ENCODE results near the gene INSR. TPM values are rescaled to one million over a fixed set of nuclear protein-coding genes. Genes with fewer than 3 reads are reported as not detected.

INSR gene
- total and polyA plus RNA-seq, 7 donors: 3.0 to 83.1 (median 67.1) TPM

DNA sequence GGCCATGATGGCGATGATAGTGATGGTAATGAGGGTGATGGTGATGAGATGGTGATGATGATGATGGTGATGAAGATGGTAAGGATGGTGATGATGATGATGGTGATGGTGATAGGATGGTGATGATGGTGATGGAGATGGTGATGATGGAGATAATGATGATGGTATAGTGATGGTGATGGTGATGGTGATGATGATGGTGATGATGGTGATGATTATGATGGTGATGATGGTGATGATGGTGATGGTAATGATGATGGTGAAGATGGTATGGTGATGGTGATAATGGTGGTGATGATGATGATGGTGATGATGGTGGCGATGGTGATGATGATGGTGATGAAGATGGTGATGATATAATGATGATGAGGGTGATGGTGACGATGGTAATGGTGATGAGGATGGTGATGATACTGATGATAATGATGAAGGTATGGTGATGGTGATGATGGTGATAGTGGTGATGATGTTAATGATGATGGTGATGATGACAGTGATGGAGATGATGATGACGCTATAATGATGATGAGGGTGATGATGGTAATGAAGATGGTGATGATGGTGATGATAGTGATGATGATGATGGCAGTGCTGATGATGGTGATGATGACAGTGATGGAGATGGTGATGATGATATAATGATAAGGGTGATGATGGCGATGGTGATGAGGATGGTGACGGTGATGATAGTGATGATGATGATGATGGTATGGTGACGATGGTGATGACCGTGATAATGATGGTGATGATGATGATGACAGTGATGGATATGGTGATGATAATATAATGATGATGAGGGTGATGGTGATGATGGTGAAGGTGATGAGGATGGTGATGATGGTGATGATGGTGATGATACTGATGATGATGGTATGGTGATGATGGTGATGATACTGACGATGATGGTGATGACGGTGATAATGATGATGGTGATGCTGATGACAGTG is 187.2 kb downstream of the INSR start:
- no peaks in the 10 kb centered on the region for H3K27me3 ChIP-seq
- 86% methylated on average over 10 of the region's 10 CpGs for WGBS, 2 donors
- no peak for DNase-seq
- H3K4me3 ChIP-seq: no peak overlapping the region
- no peaks in the 10 kb centered on the region for H3K36me3 ChIP-seq
- TF ChIP-seq POLR2AphosphoS5 (IDR thresholded peaks at IDR 0.05): no peak
- no peak for TF ChIP-seq POLR2A (IDR thresholded peaks at IDR 0.05)
- TF ChIP-seq, protein P1, sequence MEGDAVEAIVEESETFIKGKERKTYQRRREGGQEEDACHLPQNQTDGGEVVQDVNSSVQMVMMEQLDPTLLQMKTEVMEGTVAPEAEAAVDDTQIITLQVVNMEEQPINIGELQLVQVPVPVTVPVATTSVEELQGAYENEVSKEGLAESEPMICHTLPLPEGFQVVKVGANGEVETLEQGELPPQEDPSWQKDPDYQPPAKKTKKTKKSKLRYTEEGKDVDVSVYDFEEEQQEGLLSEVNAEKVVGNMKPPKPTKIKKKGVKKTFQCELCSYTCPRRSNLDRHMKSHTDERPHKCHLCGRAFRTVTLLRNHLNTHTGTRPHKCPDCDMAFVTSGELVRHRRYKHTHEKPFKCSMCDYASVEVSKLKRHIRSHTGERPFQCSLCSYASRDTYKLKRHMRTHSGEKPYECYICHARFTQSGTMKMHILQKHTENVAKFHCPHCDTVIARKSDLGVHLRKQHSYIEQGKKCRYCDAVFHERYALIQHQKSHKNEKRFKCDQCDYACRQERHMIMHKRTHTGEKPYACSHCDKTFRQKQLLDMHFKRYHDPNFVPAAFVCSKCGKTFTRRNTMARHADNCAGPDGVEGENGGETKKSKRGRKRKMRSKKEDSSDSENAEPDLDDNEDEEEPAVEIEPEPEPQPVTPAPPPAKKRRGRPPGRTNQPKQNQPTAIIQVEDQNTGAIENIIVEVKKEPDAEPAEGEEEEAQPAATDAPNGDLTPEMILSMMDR (IDR thresholded peaks at IDR 0.05): no peak
- TF ChIP-seq EP300 (IDR thresholded peaks at IDR 0.05): no peak
- H3K4me1 ChIP-seq: peaks cover 0 to 9% (median 5%) of the 10 kb centered on the region in 4 donors
- no peaks in the 10 kb centered on the region for H3K9me3 ChIP-seq
- no peak overlapping the region for H3K27ac ChIP-seq
- intact Hi-C loops (cut with DNase I): no loop called here

DNA sequence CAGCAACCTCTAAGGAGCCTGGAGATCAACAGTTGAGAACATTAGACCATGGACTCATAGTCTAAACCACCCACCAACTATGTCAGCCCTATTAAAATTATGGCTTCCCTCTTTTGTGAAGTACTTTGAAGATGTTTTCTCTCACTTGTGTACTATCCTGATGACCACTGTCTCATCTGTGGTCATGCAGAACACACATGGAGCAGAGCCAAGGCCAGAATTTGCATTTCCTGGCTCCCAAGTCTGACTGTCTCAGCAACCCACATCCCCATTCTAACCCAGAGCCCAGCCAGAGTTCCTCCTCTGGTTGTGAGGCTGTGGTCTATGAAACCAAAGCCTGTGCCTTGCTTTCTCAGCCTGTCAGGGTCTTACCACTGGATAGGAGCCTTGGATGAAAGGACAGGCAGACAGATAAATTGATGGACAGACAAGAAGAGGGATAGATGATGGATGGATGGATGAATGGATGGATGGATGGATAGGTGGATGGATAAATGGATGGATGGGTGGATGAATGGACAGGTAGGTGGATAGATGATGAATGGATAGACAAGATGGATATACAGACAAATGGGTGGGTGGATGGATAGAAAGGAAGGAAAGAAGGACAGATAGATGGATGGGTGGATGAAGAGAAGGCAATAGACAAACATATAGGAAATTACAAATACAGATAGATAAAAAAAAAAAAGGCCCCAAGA is 189.3 kb downstream of the INSR start:
- TF ChIP-seq EP300 (IDR thresholded peaks at IDR 0.05) (no peak), POLR2AphosphoS5 (IDR thresholded peaks at IDR 0.05) (no peak), POLR2A (IDR thresholded peaks at IDR 0.05) (no peak)
- TF ChIP-seq, protein P1 (IDR thresholded peaks at IDR 0.05): no peak
- DNase-seq: no peak
- intact Hi-C loops (cut with DNase I): loop anchor here (5.0 kb wide), 3 partner anchors 42 to 287 kb away; partner anchors contain the start of gene INSR
- H3K36me3 ChIP-seq: no peaks in the 10 kb centered on the region
- peaks cover 0 to 9% (median 8%) of the 10 kb centered on the region in 4 donors for H3K4me1 ChIP-seq
- no peak overlapping the region for H3K27ac ChIP-seq
- no peaks in the 10 kb centered on the region for H3K27me3 ChIP-seq
- H3K9me3 ChIP-seq: no peaks in the 10 kb centered on the region
- no peak overlapping the region for H3K4me3 ChIP-seq

DNA sequence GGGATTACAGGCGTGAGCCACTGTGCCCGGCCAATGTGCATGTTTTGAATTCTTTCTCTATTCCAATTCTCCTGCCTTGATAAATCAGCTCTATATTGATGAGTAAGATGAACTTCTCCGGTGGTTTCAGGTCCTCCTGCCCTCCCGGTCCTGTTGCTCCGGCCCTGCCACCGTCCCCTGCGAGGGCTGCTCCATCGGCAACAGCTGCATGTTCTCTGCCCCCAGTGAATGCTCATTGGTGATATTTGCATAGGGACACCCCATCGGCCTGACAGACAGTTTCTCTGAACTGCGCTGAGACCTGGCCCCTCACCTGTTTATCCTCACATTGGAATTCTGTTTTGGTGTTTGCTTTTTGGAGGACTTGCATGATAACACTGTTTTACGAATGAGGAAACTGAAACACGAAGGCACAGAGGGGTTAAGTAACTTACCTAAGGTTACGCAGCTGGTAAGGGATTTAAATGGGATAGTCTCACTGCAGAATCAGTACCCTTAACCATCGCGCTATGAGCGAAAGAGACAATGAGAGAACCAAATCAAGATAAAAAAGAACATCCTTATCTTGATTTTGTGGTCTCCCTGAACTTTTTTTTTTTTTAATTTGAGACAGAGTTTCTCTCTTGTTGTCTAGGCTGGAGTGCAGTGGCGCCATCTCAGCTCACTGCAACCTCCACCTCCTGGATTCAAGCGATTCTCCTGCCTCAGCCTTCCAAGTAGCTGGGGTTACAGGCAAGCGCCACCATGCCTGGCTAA is 192.5 kb downstream of the INSR start:
- H3K9me3 ChIP-seq: no peaks in the 10 kb centered on the region
- no peaks in the 10 kb centered on the region for H3K36me3 ChIP-seq
- peaks cover 0 to 14% (median 11%) of the 10 kb centered on the region in 4 donors for H3K4me1 ChIP-seq
- WGBS, 2 donors: 38 to 66% methylated on average over 19 of the region's 19 CpGs
- H3K27ac ChIP-seq: no peak overlapping the region
- TF ChIP-seq, protein P1 (IDR thresholded peaks at IDR 0.05): no peak
- TF ChIP-seq POLR2A (IDR thresholded peaks at IDR 0.05) (no peak), EP300 (IDR thresholded peaks at IDR 0.05) (no peak), POLR2AphosphoS5 (IDR thresholded peaks at IDR 0.05) (no peak)
- no peak overlapping the region for H3K4me3 ChIP-seq
- H3K27me3 ChIP-seq: no peaks in the 10 kb centered on the region
- intact Hi-C loops (cut with DNase I): loop anchor here (1.0 to 5.0 kb wide), 4 partner anchors 46 to 291 kb away; partner anchors contain the start of gene INSR
- no peak for DNase-seq

DNA sequence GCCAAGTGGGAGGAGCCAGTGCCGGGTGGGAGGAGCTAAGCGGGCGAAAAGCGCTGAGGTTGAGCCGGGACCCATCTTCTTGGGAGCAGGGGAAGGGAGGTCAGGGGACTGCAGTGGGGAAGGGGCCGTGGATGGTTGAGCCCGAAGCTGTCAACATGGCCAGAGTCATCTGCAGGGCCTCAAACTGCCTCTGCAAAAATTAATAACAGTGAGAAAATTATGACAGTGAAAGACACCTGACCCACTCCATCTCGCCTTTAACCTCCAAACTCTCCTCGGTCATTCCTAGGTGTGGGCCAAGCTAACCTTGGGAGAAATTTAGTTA is 194.7 kb downstream of the INSR start:
- TF ChIP-seq POLR2AphosphoS5 (IDR thresholded peaks at IDR 0.05): no peak
- TF ChIP-seq, protein P1 (IDR thresholded peaks at IDR 0.05): no peak
- no peak for TF ChIP-seq POLR2A (IDR thresholded peaks at IDR 0.05)
- no peak for TF ChIP-seq EP300 (IDR thresholded peaks at IDR 0.05)
- H3K36me3 ChIP-seq: peaks cover 0 to 3% (median 0%) of the 10 kb centered on the region in 4 donors
- 11 to 13% methylated on average over 9 of the region's 9 CpGs for WGBS, 2 donors
- peaks cover 0 to 4% (median 2%) of the 10 kb centered on the region in 4 donors for H3K9me3 ChIP-seq
- DNase-seq: no peak
- H3K27ac ChIP-seq: peak overlapping the region; percentile 95 to 98 (median 98)
- H3K4me3 ChIP-seq: peak overlapping the region; percentile 64 to 71 (median 70)
- intact Hi-C loops (cut with DNase I): no loop called here
- H3K4me1 ChIP-seq: peaks cover 0 to 14% (median 11%) of the 10 kb centered on the region in 4 donors
- no peaks in the 10 kb centered on the region for H3K27me3 ChIP-seq
